IPS-NIHi11 (cell line): Measurements from ENCODE around the gene SCART1.
"Not testable (repeated sequence)": the region's sequence is repeated elsewhere in the genome, so short reads cannot be mapped to it uniquely, and the experiment has no call there.

ENCODE experiments used
- DNase-seq: peaks from one replicate; pipeline ENCODE4 v3.0.0; 2012; ENCODE audit warnings: mixed read lengths, low spot score

Gene SCART1

DNA sequence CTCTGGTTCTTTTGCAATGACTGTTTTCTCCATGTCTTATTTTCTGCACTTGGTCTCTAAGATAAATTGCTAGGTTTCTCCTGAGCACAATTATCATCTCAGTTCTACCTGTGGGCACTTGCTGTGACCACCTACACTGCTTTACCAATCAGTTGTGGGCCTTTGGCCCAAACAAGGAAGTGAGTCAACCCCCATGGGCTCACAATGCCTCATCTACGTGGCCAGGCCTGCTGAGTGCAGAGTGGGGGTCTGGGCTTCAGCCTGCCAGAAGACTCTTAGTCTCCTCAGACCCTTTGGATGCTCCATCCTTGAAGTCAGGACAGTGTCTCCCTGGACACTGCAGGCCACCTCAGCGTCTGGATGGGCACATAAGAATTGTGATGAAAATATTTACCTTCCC is 20.3 kb downstream of the SCART1 start:
- DNase-seq = no peak

DNA sequence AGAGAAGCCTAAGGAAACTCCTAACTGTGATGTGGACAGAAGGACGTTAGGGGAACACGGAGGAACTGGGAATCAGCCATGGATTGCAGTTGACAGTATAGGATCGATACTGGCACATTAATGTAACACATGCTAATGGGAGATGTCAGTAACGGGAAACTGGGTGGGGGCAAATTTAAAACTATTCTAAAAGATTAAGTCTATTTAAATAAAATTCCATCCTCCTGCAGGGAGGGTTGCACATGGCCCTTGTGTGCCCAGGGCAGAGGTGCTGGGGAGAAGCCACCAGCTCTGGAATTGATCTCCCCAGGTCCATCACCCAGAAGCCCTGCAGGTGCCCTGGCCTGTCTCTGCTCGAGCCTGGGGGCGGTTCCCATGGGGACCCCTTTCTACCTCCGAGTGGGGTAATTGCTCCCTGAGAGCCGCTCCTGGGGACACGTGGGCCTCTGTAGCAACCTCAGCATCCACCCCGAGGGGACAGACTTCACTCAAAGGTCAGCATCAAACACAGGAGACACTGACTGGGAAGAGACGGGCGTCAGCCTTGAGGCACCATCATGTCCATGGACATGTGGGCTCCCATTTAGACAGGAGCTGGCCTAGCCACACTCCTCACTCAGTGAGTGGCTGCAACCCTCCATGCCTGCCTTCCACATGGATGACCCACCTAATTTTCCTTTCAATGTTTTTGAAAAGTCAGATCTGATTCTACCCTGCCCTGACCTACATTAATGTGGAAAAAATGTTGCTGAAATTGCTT is 21.1 kb downstream of the SCART1 start:
- DNase-seq = no peak

- no peak for DNase-seq
These were observed 21.6 kb downstream of the SCART1 start for GRCh38 chr10:133475425-133475734.

- DNase-seq = no peak
These were observed 22.3 kb downstream of the SCART1 start for GRCh38 chr10:133475821-133476640.

GRCh38 chr10:133476641-133476990 is 22.9 kb downstream of the SCART1 start:
- no peak for DNase-seq

DNA sequence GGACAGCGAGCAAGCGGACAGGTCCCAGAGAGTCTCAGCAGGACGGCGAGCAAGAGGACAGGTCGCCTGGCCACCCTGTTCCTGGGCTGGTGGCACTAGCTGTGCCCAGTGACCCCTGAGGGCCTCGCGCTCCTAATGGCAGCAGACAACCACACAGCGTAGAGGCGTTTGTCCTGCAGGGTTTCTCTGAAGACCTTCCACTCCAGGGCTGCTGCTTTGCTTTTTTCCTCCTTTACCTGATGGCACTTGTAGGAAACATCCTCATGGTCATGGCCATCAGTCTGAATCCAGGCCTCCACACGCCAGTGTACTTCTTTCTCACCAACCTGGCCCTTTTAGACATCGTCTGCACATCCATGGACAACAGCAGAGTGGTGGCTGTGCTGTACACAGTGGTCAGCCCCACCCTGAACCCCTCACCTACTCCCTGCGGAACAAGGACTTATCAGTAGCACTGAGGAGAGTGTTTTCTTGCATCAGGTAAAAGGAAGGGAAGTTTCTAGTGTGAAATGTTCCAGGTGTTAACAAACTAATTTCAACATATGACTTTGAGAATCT is 27.4 kb downstream of the SCART1 start:
- no peak for DNase-seq

GRCh38 chr10:133481657-133482056 is 27.9 kb downstream of the SCART1 start:
- DNase-seq = no peak

DNA sequence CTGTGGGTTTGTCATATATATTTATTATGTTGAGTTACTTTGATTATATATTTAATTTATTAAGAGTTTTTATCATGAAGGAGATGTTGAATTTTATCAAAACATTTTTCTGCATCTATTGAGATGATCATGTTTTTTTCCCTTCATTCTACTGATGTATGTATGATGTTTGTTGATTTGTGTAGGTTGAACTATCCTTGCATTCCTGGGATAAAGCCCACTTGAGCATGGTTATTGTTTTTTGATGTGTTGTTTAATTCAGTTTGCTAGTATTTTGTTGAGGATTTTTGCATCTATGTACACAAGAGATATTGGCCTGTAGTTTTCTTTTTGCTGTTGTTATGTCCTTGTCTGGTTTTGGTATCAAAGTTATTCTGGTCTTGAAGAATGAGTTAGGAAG is 31.1 kb downstream of the SCART1 start:
- DNase-seq = no peak

- no peak for DNase-seq
These were observed 33.3 kb downstream of the SCART1 start for GRCh38 chr10:133487085-133487484.

- DNase-seq = no peak
These were observed 34.6 kb downstream of the SCART1 start for GRCh38 chr10:133488354-133488753.

DNA sequence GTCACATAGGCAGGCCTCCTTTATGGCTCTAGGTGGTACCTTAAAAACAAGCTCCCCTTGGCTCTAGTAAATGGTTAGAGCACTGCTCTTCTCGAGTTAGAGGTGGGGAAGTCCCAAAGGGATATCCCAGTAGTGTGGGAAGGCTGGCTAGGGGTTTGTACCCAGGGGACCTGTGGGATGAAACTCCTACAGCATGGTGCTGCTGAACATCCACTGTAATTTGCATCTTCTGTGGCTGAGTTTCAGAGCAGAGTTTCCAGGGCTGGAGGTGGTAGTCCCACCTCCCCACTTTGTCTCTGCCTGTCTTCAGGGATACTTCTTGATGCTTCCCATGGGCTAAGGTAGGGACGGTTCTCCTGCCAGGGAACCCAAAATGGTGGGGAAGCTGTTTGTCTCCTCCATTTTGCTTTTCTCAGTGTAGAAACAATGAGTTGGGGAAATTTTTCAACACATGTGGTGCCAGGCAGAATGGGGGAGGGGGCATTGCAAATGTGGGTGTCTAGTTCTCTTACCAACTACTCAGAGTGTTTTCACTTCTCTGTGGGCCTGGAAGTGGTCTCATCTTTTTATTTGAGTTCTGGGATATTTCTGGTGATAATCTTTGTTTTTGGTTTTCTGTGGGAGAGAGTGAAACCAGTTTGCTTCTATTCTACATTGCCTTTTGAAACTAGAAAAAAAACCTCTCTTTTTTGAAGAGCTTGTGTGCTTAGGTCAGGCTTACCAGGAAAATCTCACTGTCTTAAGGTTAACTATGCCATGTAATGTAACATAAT is 36.3 kb downstream of the SCART1 start:
- DNase-seq = no peak

DNA sequence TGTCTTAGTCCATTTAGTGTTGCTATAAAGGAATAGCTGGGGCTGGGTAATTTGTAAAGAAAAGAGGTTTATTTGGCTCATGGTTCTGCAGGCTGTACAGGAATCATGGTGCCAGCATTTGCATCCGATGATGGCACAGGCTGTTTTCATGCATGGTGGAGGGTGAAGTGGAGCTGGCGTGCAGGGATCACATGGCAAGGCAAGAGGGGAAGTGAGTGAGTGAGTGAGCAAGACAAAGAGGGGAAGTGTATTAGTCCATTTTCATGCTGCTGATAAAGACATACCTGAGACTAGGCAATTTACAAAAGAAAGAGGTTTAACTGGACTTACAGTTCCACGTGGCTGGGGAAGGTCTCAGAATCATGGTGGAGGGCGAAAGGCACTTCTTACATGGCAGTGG is 39.8 kb downstream of the SCART1 start:
- DNase-seq = not testable (repeated sequence)

DNA sequence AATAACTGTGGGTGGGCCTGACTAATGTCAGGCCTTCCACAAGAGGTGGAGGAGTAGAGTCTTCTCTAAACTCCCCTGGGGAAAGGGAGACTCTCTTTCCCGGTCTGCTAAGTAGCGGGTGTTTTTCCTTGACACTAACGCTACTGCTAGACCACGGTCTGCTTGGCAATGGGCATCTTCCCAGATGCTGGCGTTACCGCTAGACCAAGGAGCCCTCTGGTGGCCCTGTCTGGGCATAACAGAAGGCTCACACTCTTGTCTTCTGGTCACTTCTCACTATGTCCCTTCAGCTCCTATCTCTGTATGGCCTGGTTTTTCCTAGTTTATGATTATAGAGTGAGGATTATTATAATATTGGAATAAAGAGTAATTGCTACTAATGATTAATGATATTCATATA is 43.6 kb downstream of the SCART1 start:
- DNase-seq = not testable (repeated sequence)

DNA sequence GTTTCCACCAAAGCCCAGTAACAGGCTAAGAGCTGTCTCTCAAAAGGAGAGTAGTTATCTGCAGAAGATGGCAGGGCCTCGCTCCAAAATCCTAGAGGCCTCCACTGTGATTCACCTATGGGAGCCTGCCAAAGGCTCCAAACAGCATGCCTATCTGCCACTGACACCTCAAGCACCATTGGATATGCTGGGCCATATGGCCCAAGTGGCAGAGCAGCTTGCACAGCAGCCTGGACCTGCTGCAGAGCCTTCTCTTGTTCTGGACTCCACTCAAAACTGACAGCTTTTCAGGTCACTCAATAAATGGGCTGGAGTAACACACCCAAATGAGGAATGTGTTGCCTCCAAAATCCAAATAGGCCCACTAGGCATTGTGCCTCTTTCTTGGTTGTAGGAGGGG is 45.4 kb downstream of the SCART1 start:
- DNase-seq = not testable (repeated sequence)

DNA sequence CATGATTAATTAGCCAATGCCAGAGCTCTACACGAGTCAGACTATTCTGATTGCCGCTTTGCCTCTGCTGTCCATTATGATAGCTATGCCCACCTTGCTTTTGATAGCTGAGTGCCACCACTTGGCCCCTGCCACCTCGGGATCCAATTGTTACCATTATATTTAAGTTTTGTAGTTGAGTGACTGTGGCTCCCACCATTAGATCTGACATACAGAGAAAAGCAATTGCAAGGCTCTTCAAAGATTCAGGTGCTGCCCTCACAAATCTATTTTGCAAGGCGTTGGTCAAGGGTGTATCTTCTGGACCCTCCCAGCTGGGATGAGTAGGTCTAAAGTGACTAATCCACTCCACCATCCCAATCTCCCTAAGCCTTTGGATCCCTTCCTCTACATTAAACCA is 47.2 kb downstream of the SCART1 start:
- not testable (repeated sequence) for DNase-seq

DNA sequence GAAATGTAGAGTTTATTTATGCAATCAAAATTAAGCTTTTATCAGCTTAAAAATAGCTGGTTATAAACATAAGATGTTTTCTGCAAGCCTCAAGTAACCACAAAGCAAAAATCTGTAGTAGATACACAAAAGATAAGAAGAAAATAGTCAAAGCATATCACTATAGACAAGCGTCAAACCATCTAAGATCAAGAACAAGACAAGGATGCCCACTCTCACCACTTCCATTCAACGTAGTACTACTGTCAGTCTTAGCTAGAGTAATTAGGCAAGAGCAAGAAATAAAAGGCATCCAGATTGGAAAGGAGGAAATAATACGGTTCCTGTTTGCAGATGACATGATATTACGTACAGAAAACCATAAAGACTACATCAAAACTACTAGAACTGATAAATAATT is 56.0 kb downstream of the SCART1 start:
- no peak for DNase-seq

- DNase-seq = no peak
These were observed 57.7 kb downstream of the SCART1 start for GRCh38 chr10:133511408-133511807.

DNA sequence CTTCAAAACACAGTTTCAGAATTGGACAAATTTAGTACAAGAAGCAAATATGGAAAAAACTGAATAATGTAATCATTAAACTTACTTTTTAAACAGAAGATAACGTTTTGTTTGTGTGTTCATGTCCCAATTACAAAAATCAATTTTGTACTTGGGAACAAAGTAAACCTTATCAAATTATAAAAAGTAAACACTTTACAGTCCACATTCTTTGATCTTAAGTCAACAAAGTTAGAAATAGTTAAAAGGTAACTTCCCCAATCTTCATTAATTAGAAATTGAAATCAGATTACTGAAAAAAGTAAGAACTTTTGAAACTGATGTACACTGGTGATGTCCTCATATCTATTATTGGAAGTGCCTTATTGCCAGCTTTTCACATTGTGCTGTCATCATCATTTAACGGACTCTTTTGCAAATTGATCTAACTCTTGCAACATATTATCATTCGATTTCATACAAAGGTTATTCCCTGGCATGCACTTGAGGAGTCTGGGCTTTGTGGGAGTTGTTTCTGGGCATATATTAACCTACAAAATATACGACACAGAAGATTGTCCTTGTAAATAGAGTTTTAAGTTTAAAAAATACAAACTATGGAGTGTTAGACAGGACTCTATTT is 58.3 kb downstream of the SCART1 start:
- no peak for DNase-seq

DNA sequence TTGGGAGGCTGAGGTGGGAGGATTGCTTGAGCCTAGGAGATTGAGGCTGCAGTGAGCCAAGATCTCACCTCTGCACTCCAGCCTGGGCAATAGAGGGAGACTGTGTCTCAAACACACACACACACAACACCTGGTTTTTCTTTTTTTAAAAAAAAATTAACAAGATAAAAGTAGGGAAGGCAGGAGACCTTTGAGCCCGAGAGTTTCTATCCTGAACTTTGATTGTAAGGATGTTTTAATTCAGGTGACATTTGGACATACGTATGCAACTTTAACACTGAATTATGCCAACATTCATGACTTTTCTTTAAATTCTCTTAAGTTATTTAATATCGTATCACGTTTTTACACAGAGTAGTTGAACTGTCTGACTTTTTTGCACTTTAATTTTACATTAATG is 61.7 kb downstream of the SCART1 start:
- DNase-seq = no peak

GRCh38 chr10:133516057-133516456 is 62.3 kb downstream of the SCART1 start:
- no peak for DNase-seq

- DNase-seq = not testable (repeated sequence)
These were observed 64.8 kb downstream of the SCART1 start for GRCh38 chr10:133518517-133518916.
